PFSK-1 (cell line): ENCODE data around the gene HP1BP3.

Experiments
- FOXP2 ChIP-seq: optimal IDR thresholded peaks from 2 replicates; pipeline ENCODE3; 2011; ENCODE audit warnings: borderline replicate concordance, control low read depth, inconsistent platforms; ENCODE audit not compliant: insufficient read depth; ENCODE audit errors: extremely low read length, extremely low read depth
- POLR2AphosphoS5 ChIP-seq: IDR thresholded peaks from 2 replicates; pipeline ENCODE4 v1.6.1; 2012; ENCODE audit warnings: low read depth, mild to moderate bottlenecking, control low read depth, low read length, moderate library complexity
- SIN3A ChIP-seq: IDR thresholded peaks from 2 replicates; pipeline ENCODE4 v1.6.1; 2012; ENCODE audit warnings: mild to moderate bottlenecking, low read length, moderate library complexity, borderline replicate concordance; ENCODE audit not compliant: insufficient read depth
- TAF1 ChIP-seq: IDR thresholded peaks from 2 replicates; pipeline ENCODE4 v1.6.1; 2012; ENCODE audit warnings: low read length, control low read depth, borderline replicate concordance; ENCODE audit not compliant: insufficient read depth
- TF ChIP-seq, protein P1 (sequence below), 2 experiments: IDR thresholded peaks; 2 replicates each; pipeline versions ENCODE4 v1.6.1 to v1.8.0; 2011 to 2012; ENCODE audit warnings: low read depth in 2 of 2, low read length in 2 of 2, control low read depth in 1 of 2, inconsistent platforms in 1 of 2, mild to moderate bottlenecking in 1 of 2, moderate library complexity in 1 of 2; ENCODE audit not compliant: insufficient read depth in 1 of 2

HP1BP3 gene

GRCh38 chr1:20727746-20728316, 59.3 kb downstream of the HP1BP3 start:
- TF ChIP-seq TAF1 (no peak), POLR2AphosphoS5 (no peak), SIN3A (no peak), FOXP2 (no peak)
- TF ChIP-seq, protein P1, sequence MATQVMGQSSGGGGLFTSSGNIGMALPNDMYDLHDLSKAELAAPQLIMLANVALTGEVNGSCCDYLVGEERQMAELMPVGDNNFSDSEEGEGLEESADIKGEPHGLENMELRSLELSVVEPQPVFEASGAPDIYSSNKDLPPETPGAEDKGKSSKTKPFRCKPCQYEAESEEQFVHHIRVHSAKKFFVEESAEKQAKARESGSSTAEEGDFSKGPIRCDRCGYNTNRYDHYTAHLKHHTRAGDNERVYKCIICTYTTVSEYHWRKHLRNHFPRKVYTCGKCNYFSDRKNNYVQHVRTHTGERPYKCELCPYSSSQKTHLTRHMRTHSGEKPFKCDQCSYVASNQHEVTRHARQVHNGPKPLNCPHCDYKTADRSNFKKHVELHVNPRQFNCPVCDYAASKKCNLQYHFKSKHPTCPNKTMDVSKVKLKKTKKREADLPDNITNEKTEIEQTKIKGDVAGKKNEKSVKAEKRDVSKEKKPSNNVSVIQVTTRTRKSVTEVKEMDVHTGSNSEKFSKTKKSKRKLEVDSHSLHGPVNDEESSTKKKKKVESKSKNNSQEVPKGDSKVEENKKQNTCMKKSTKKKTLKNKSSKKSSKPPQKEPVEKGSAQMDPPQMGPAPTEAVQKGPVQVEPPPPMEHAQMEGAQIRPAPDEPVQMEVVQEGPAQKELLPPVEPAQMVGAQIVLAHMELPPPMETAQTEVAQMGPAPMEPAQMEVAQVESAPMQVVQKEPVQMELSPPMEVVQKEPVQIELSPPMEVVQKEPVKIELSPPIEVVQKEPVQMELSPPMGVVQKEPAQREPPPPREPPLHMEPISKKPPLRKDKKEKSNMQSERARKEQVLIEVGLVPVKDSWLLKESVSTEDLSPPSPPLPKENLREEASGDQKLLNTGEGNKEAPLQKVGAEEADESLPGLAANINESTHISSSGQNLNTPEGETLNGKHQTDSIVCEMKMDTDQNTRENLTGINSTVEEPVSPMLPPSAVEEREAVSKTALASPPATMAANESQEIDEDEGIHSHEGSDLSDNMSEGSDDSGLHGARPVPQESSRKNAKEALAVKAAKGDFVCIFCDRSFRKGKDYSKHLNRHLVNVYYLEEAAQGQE (IDR thresholded peaks at IDR 0.05; ENCODE audit: insufficient read depth in 1 of 2, low read depth in 2 of 2, low read length in 2 of 2): no peak

GRCh38 chr1:20726932-20727745, 60.0 kb downstream of the HP1BP3 start:
- TF ChIP-seq FOXP2 (no peak), SIN3A (no peak), TAF1 (no peak), POLR2AphosphoS5 (no peak)
- TF ChIP-seq, protein P1 (IDR thresholded peaks at IDR 0.05; ENCODE audit: insufficient read depth in 1 of 2, low read depth in 2 of 2, low read length in 2 of 2): no peak

GRCh38 chr1:20726118-20726911, 60.8 kb downstream of the HP1BP3 start:
- TF ChIP-seq, protein P1 (IDR thresholded peaks at IDR 0.05; ENCODE audit: insufficient read depth in 1 of 2, low read depth in 2 of 2, low read length in 2 of 2): no peak
- TF ChIP-seq SIN3A: no peak
- no peak for TF ChIP-seq TAF1
- TF ChIP-seq FOXP2: no peak
- no peak for TF ChIP-seq POLR2AphosphoS5

- no peak for TF ChIP-seq FOXP2
- TF ChIP-seq TAF1: no peak
- TF ChIP-seq SIN3A: no peak
- TF ChIP-seq, protein P1 (IDR thresholded peaks at IDR 0.05; ENCODE audit: insufficient read depth in 1 of 2, low read depth in 2 of 2, low read length in 2 of 2): no peak
- no peak for TF ChIP-seq POLR2AphosphoS5
Observed at GRCh38 chr1:20725189-20726117, 61.7 kb downstream of the HP1BP3 start.
